ENCODE measurements around the gene GPR35.

The GPR35 gene

DNA sequence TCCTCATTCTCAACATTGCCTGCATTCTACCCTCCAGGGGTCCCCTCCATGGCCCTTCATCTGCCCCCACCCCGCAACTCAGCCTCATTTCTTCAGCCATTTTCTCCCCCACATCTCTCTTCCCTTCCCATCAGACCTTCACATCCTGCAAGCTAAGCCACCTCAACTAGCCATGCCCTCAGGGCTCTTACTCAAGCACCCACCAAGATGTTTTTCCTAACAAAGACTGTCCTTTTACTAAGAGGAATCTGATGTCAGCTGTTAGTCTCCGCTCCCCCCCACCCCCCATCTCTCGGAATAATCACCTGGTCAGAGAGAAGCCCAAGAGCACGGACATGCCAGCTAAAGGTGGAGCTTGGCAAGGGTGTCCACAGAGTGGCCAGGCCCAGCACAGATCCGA, 43.5 kb upstream of the GPR35 start:
- Histone ChIP-seq H4K20me1 (peaks cover 51% of the 10 kb centered on the region), H3K9me3 (peaks cover 11% of the 10 kb centered on the region), H3K9ac (no peak overlapping the region), H3K4me3 (no peak overlapping the region), H3K27me3 (no peaks in the 10 kb centered on the region), H3K36me3 (peaks cover 66% of the 10 kb centered on the region), H3K27ac (peak overlapping the region; percentile 11; the same call in 1 of the 2 replicates), H3K4me2 (peak overlapping the region; percentile 94), H3K4me1 (peaks cover 51% of the 10 kb centered on the region)
- TF ChIP-seq Cebpa-rat (IDR thresholded peaks at IDR 0.05): no peak

DNA sequence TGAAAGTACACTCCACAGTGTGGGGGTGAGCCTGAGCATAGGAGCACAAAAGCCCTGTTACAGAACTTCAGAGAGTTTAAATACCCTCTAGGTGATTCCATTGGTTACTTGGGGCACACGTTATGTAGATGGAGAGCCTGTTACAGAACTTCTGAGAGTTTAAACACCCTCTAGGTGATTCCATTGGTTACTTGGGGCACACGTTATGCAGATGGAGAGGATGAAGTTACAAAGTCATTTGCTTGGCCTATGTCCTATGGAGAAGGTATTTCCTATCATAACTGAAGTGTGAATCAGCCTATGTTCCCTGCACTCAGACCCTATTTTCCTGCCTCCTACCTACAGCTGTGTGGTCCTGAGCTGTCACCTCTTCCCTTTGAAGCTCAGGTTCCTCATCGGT, 42.5 kb upstream of the GPR35 start:
- Histone ChIP-seq H3K9ac (no peak overlapping the region), H3K36me3 (peaks cover 56% of the 10 kb centered on the region), H3K4me3 (no peak overlapping the region), H3K4me1 (peaks cover 57% of the 10 kb centered on the region), H3K9me3 (peaks cover 11% of the 10 kb centered on the region), H4K20me1 (peaks cover 51% of the 10 kb centered on the region), H3K27ac (peak overlapping the region; percentile 99), H3K27me3 (no peaks in the 10 kb centered on the region), H3K4me2 (peak overlapping the region; percentile 94)
- TF ChIP-seq Cebpa-rat (IDR thresholded peaks at IDR 0.05): no peak

DNA sequence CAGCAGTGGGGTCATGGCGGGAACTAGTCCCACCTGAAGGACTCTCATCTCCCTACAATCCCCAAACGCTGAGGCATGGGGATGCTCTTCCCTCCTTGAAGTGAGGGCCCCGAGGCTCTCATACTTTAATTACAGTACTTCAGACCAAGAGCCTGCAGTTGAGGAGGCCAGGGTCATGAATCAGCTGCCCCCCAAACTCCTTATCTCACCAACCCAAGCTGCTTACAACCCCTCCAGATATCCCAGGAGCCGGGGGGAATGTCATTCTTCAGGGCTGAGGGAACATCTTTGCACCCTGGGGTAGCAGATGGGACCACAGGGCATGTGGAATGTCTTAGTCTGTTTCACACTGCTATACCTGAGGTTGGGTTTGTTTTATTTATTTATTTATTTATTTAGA, 41.5 kb upstream of the GPR35 start:
- 0 out of 2 replicates have a peak overlapping the region, but pooled peaks have one; percentile 33 for H3K4me3 ChIP-seq
- H3K4me2 ChIP-seq: peak overlapping the region; percentile 94
- peaks cover 46% of the 10 kb centered on the region for H3K36me3 ChIP-seq
- peaks cover 67% of the 10 kb centered on the region for H3K4me1 ChIP-seq
- H4K20me1 ChIP-seq: peaks cover 51% of the 10 kb centered on the region
- H3K27ac ChIP-seq: peak overlapping the region; percentile 99
- no peak for TF ChIP-seq Cebpa-rat (IDR thresholded peaks at IDR 0.05)
- H3K27me3 ChIP-seq: no peaks in the 10 kb centered on the region
- H3K9ac ChIP-seq: peak overlapping the region; percentile 58; the same call in 1 of the 2 replicates
- H3K9me3 ChIP-seq: peaks cover 11% of the 10 kb centered on the region

GRCh38 chr2:240584486-240585031, 40.7 kb upstream of the GPR35 start:
- H3K4me3 ChIP-seq: peak overlapping the region; percentile 98
- H3K27me3 ChIP-seq: no peaks in the 10 kb centered on the region
- peaks cover 45% of the 10 kb centered on the region for H3K36me3 ChIP-seq
- peaks cover 11% of the 10 kb centered on the region for H3K9me3 ChIP-seq
- peaks cover 72% of the 10 kb centered on the region for H3K4me1 ChIP-seq
- H3K9ac ChIP-seq: peak overlapping the region; percentile 96
- peak overlapping the region; percentile 94 for H3K4me2 ChIP-seq
- peaks cover 52% of the 10 kb centered on the region for H4K20me1 ChIP-seq
- TF ChIP-seq Cebpa-rat (IDR thresholded peaks at IDR 0.05): peak; percentile 58; the same call in 1 of the 2 replicates
- H3K27ac ChIP-seq: peak overlapping the region; percentile 99

GRCh38 chr2:240585101-240585500, 40.2 kb upstream of the GPR35 start:
- Histone ChIP-seq H3K36me3 (peaks cover 45% of the 10 kb centered on the region), H4K20me1 (peaks cover 52% of the 10 kb centered on the region), H3K27ac (peak overlapping the region; percentile 99)

GRCh38 chr2:240585681-240586197, 39.5 kb upstream of the GPR35 start:
- peaks cover 53% of the 10 kb centered on the region for H4K20me1 ChIP-seq
- H3K4me2 ChIP-seq: peak overlapping the region; percentile 94
- TF ChIP-seq Cebpa-rat (IDR thresholded peaks at IDR 0.05): no peak
- H3K4me1 ChIP-seq: peaks cover 61% of the 10 kb centered on the region
- H3K27me3 ChIP-seq: no peaks in the 10 kb centered on the region
- peaks cover 45% of the 10 kb centered on the region for H3K36me3 ChIP-seq
- peak overlapping the region; percentile 96 for H3K9ac ChIP-seq
- peak overlapping the region; percentile 98 for H3K4me3 ChIP-seq
- peak overlapping the region; percentile 99 for H3K27ac ChIP-seq
- H3K9me3 ChIP-seq: peaks cover 11% of the 10 kb centered on the region

More at GRCh38 chr2:240585101-240585500, 40.2 kb upstream of the GPR35 start:
- peak; percentile 1; the same call in 1 of the 2 replicates for TF ChIP-seq Cebpa-rat (IDR thresholded peaks at IDR 0.05)
- H3K4me1 ChIP-seq: peaks cover 67% of the 10 kb centered on the region
- no peaks in the 10 kb centered on the region for H3K27me3 ChIP-seq
- H3K4me3 ChIP-seq: peak overlapping the region; percentile 98
- peak overlapping the region; percentile 94 for H3K4me2 ChIP-seq
- peaks cover 11% of the 10 kb centered on the region for H3K9me3 ChIP-seq
- H3K9ac ChIP-seq: peak overlapping the region; percentile 96

GRCh38 chr2:240586198-240586918, 38.9 kb upstream of the GPR35 start, which contains the start of gene CAPN10:
TSS of gene CAPN10 (plus strand) at chr2:240586734. CDS start at chr2:240586912, 178 bp downstream.
- peaks cover 61% of the 10 kb centered on the region for H3K4me1 ChIP-seq
- H3K36me3 ChIP-seq: peaks cover 45% of the 10 kb centered on the region
- peaks cover 59% of the 10 kb centered on the region for H4K20me1 ChIP-seq
- no peak for TF ChIP-seq Cebpa-rat (IDR thresholded peaks at IDR 0.05)
- peak within 1 kb of the TSS; percentile 96 for H3K9ac ChIP-seq
- peak within 1 kb of the TSS; percentile 99 for H3K27ac ChIP-seq
- peak within 1 kb of the TSS; percentile 98 for H3K4me3 ChIP-seq
- H3K9me3 ChIP-seq: peaks cover 5% of the 10 kb centered on the region
- peak within 1 kb of the TSS; percentile 94 for H3K4me2 ChIP-seq
- no peaks in the 10 kb centered on the region for H3K27me3 ChIP-seq

- Histone ChIP-seq H3K4me2 (peak overlapping the region; percentile 90), H3K36me3 (peaks cover 45% of the 10 kb centered on the region), H3K9me3 (no peaks in the 10 kb centered on the region), H3K4me3 (peak overlapping the region; percentile 98), H3K4me1 (peaks cover 57% of the 10 kb centered on the region), H3K9ac (peak overlapping the region; percentile 96), H4K20me1 (peaks cover 67% of the 10 kb centered on the region), H3K27ac (peak overlapping the region; percentile 99), H3K27me3 (no peaks in the 10 kb centered on the region)
- TF ChIP-seq Cebpa-rat (IDR thresholded peaks at IDR 0.05): no peak
Observed at GRCh38 chr2:240586919-240587800, 38.1 kb upstream of the GPR35 start.

GRCh38 chr2:240588006-240588655, 37.1 kb upstream of the GPR35 start:
- no peak for TF ChIP-seq Cebpa-rat (IDR thresholded peaks at IDR 0.05)
- 0 out of 2 replicates have a peak overlapping the region, but pooled peaks have one; percentile 2 for H3K27ac ChIP-seq
- H3K4me3 ChIP-seq: peak overlapping the region; percentile 98
- no peaks in the 10 kb centered on the region for H3K9me3 ChIP-seq
- H3K27me3 ChIP-seq: no peaks in the 10 kb centered on the region
- peaks cover 77% of the 10 kb centered on the region for H4K20me1 ChIP-seq
- peaks cover 47% of the 10 kb centered on the region for H3K4me1 ChIP-seq
- peaks cover 49% of the 10 kb centered on the region for H3K36me3 ChIP-seq
- H3K4me2 ChIP-seq: peak overlapping the region; percentile 90
- peak overlapping the region; percentile 96 for H3K9ac ChIP-seq
